Tibial nerve (tissue), 4 donors: ENCODE results near the gene CNGA1. TPM values are rescaled to one million over a fixed set of nuclear protein-coding genes. Genes with fewer than 3 reads are reported as not detected.

Experiments used
- DNase-seq, 2 donors: peaks; one replicate each; pipeline ENCODE4 v3.0.0-alpha.2; 2019; ENCODE audit warnings: low spot score in 2 of 2
- H3K27ac ChIP-seq, 4 donors: fragments of 200-600 bp; sonication (generic) in 3 of 4; one replicate each; pipeline ENCODE4 v1.5.1; 2017 to 2019; ENCODE audit warnings: mild to moderate bottlenecking in 1 of 4
- H3K27me3 ChIP-seq, 2 donors: fragments of 200-600 bp; sonication (generic) in 1 of 2; one replicate each; pipeline versions ENCODE4 v1.5.1 to v1.6.0; 2017 to 2019
- H3K36me3 ChIP-seq, 3 donors: fragments of 200-600 bp; sonication (generic); one replicate each; pipeline ENCODE4 v1.5.1; 2018 to 2019
- H3K4me1 ChIP-seq, 4 donors: fragments of 200-600 bp; sonication (generic) in 3 of 4; one replicate each; pipeline ENCODE4 v1.5.1; 2017 to 2019
- H3K4me3 ChIP-seq, 4 donors: fragments of 200-600 bp; sonication (generic) in 3 of 4; one replicate each; pipeline ENCODE4 v1.5.1; 2017 to 2019; ENCODE audit warnings: mild to moderate bottlenecking in 1 of 4, moderate library complexity in 1 of 4
- H3K9me3 ChIP-seq, 4 donors: fragments of 200-600 bp; sonication (generic) in 3 of 4; one replicate each; pipeline ENCODE4 v1.5.1; 2017 to 2019
- CTCF ChIP-seq, 5 experiments: fragments of 200-600 bp in 3 of 5; fragments of 450-650 bp in 2 of 5; sonication (generic) in 3 of 5; IDR thresholded peaks; one replicate each; pipeline ENCODE4 v1.5.1; 2016 to 2019; ENCODE audit warnings: antibody characterized with exemption in 5 of 5, mild to moderate bottlenecking in 3 of 5, moderate library complexity in 2 of 5
- EP300 ChIP-seq, 2 donors: sonication (generic); formaldehyde crosslinking; IDR thresholded peaks; one replicate each; pipeline ENCODE4 v1.6.1; 2017; ENCODE audit warnings: antibody characterized with exemption in 2 of 2, mild to moderate bottlenecking in 1 of 2
- POLR2A ChIP-seq, 2 donors: fragments of 450-650 bp; IDR thresholded peaks; one replicate each; pipeline ENCODE4 v1.6.1; 2017; ENCODE audit warnings: antibody characterized with exemption in 2 of 2, mild to moderate bottlenecking in 2 of 2, moderate library complexity in 2 of 2
- WGBS, 2 donors: methylation state at CpG; one replicate each; pipeline ENCODE4 v1.1.5; 2018; 5-methylcytosine and 5-hydroxymethylcytosine counted together
- total RNA-seq, 4 donors: library from RNA; depleted of rRNA; stranded (reverse); fragments of >200 nt; gene quantifications; one replicate each; pipeline ENCODE4 v1.1.0, GENCODE V29; 2016

Gene CNGA1
- total RNA-seq, 4 donors from 2014 or later = 4.1 to 7.2 (median 4.7) TPM

GRCh38 chr4:47915378-47915777, 101.1 kb downstream of the CNGA1 start:
- Histone ChIP-seq H3K36me3 (peaks cover 0 to 5% (median 0%) of the 10 kb centered on the region in 3 donors), H3K4me3 (no peak overlapping the region), H3K4me1 (peaks cover 0 to 22% (median 0%) of the 10 kb centered on the region in 4 donors), H3K27me3 (no peaks in the 10 kb centered on the region), H3K27ac (no peak overlapping the region), H3K9me3 (peaks cover 0 to 9% (median 0%) of the 10 kb centered on the region in 4 donors)
- DNase-seq = no peak
- TF ChIP-seq CTCF (IDR thresholded peaks at IDR 0.05) (no peak), EP300 (IDR thresholded peaks at IDR 0.05) (no peak), POLR2A (IDR thresholded peaks at IDR 0.05) (no peak)
- WGBS, 2 donors = 55 to 61% methylated on average over 3 of the region's 3 CpGs

GRCh38 chr4:47914926-47915237, 101.6 kb downstream of the CNGA1 start:
- Histone ChIP-seq H3K36me3 (peaks cover 0 to 10% (median 0%) of the 10 kb centered on the region in 3 donors), H3K27me3 (no peaks in the 10 kb centered on the region), H3K9me3 (peaks cover 0 to 9% (median 0%) of the 10 kb centered on the region in 4 donors), H3K27ac (peak overlapping the region in 3 of 4 donors; percentile 21 to 88 (median 79)), H3K4me1 (peaks cover 0 to 22% (median 0%) of the 10 kb centered on the region in 4 donors), H3K4me3 (peak overlapping the region; percentile 14 to 88 (median 80))
- DNase-seq = no peak
- WGBS, 2 donors = 1 to 2% methylated on average over 6 of the region's 6 CpGs
- TF ChIP-seq EP300 (IDR thresholded peaks at IDR 0.05) (no peak), POLR2A (IDR thresholded peaks at IDR 0.05) (no peak), CTCF (IDR thresholded peaks at IDR 0.05) (no peak)

- WGBS, 2 donors = 0 to 1% methylated on average over 46 to 51 of the region's 55 CpGs
- Histone ChIP-seq H3K27ac (peak within 1 kb of the TSS; percentile 43 to 88 (median 68)), H3K9me3 (peaks cover 0 to 9% (median 0%) of the 10 kb centered on the region in 4 donors), H3K4me1 (peaks cover 0 to 22% (median 0%) of the 10 kb centered on the region in 4 donors), H3K36me3 (peaks cover 0 to 15% (median 0%) of the 10 kb centered on the region in 3 donors), H3K27me3 (no peaks in the 10 kb centered on the region), H3K4me3 (peak within 1 kb of the TSS; percentile 71 to 88 (median 83))
- TF ChIP-seq CTCF (IDR thresholded peaks at IDR 0.05) (no peak), POLR2A (IDR thresholded peaks at IDR 0.05) (peak; percentile 57 to 71), EP300 (IDR thresholded peaks at IDR 0.05) (peak; percentile 64 to 89)
- peak; percentile 94 to 95 for DNase-seq
Measured at GRCh38 chr4:47914220-47914925, 102.1 kb downstream of the CNGA1 start, which contains the start of gene NFXL1. Gene NFXL1, minus strand, starts transcription at chr4:47914583. Its CDS starts 380 bp downstream, at chr4:47914203.

GRCh38 chr4:47913861-47914219, 102.6 kb downstream of the CNGA1 start:
- Histone ChIP-seq H3K9me3 (peaks cover 0 to 9% (median 0%) of the 10 kb centered on the region in 4 donors), H3K4me1 (peaks cover 0 to 22% (median 0%) of the 10 kb centered on the region in 4 donors), H3K36me3 (peaks cover 0 to 21% (median 0%) of the 10 kb centered on the region in 3 donors), H3K27ac (peak overlapping the region; percentile 43 to 88 (median 68)), H3K27me3 (no peaks in the 10 kb centered on the region), H3K4me3 (peak overlapping the region; percentile 71 to 88 (median 83))
- no peak for DNase-seq
- WGBS, 2 donors = 1% methylated on average over 27 to 29 of the region's 29 CpGs
- TF ChIP-seq EP300 (IDR thresholded peaks at IDR 0.05) (no peak), CTCF (IDR thresholded peaks at IDR 0.05) (no peak)

GRCh38 chr4:47913330-47913729, 103.2 kb downstream of the CNGA1 start:
- H3K4me1 ChIP-seq = peaks cover 0 to 22% (median 0%) of the 10 kb centered on the region in 4 donors
- peak overlapping the region in 1 of 4 donors; percentile 79 for H3K27ac ChIP-seq
- peaks cover 0 to 26% (median 0%) of the 10 kb centered on the region in 3 donors for H3K36me3 ChIP-seq
- no peaks in the 10 kb centered on the region for H3K27me3 ChIP-seq
- WGBS, 2 donors = 21 to 23% methylated on average over 4 of the region's 4 CpGs
- TF ChIP-seq POLR2A (IDR thresholded peaks at IDR 0.05) (no peak), CTCF (IDR thresholded peaks at IDR 0.05) (no peak), EP300 (IDR thresholded peaks at IDR 0.05) (no peak)
- peaks cover 0 to 4% (median 0%) of the 10 kb centered on the region in 4 donors for H3K9me3 ChIP-seq
- no peak for DNase-seq
- peak overlapping the region; percentile 71 to 88 (median 83) for H3K4me3 ChIP-seq
